Smooth muscle cell (in vitro differentiated cells): ENCODE measurements around the gene PDLIM1. TPM values are rescaled to one million over a fixed set of nuclear protein-coding genes. Genes with fewer than 3 reads are reported as not detected.

Experiments
- DNase-seq: peaks from one replicate; lab custom pipeline; 2025; ENCODE audit not compliant: unreplicated experiment; lab: John Stamatoyannopoulos, UW
- H2AFZ ChIP-seq: fragments of 200-600 bp; sonication (generic); 2 replicates; pipeline ENCODE4 v1.6.0; 2016; ENCODE audit warnings: antibody characterized with exemption, low read depth, mild to moderate bottlenecking
- H3F3A ChIP-seq: fragments of 200-600 bp; sonication (generic); 2 replicates; pipeline ENCODE4 v1.6.0; 2017; ENCODE audit warnings: antibody characterized with exemption, low read depth
- H3K27ac ChIP-seq: fragments of 200-600 bp; sonication (generic); 2 replicates; pipeline ENCODE4 v1.5.1; 2016; ENCODE audit warnings: low read depth, mild to moderate bottlenecking
- H3K27me3 ChIP-seq: fragments of 200-600 bp; sonication (generic); 2 replicates; pipeline ENCODE4 v1.6.1; 2016; ENCODE audit warnings: low read depth, mild to moderate bottlenecking
- H3K36me3 ChIP-seq: fragments of 200-600 bp; sonication (generic); 2 replicates; pipeline ENCODE4 v1.5.1; 2016; ENCODE audit warnings: low read depth
- H3K4me1 ChIP-seq: fragments of 200-600 bp; sonication (generic); 2 replicates; pipeline ENCODE4 v1.5.1; 2016; ENCODE audit warnings: low read depth
- H3K4me2 ChIP-seq: fragments of 200-600 bp; sonication (generic); 2 replicates; pipeline ENCODE4 v1.6.0; 2016; ENCODE audit warnings: mild to moderate bottlenecking
- H3K4me3 ChIP-seq: fragments of 200-600 bp; sonication (generic); 2 replicates; pipeline ENCODE4 v1.5.1; 2016; ENCODE audit warnings: mild to moderate bottlenecking
- H3K79me2 ChIP-seq: fragments of 200-600 bp; sonication (generic); 2 replicates; pipeline ENCODE4 v1.6.0; 2016; ENCODE audit warnings: low read depth, mild to moderate bottlenecking
- H3K9ac ChIP-seq: fragments of 200-600 bp; sonication (generic); 2 replicates; pipeline ENCODE4 v1.6.0; 2016; ENCODE audit warnings: low read depth
- H3K9me3 ChIP-seq: fragments of 200-600 bp; sonication (generic); replicated peaks from 2 replicates; pipeline ENCODE4 v1.5.1; 2016; ENCODE audit warnings: low read depth
- H4K20me1 ChIP-seq: fragments of 200-600 bp; sonication (generic); 2 replicates; pipeline ENCODE4 v1.6.0; 2016; ENCODE audit warnings: low read depth
- WGBS: methylation state at CpG from one replicate; pipeline ENCODE4 v1.1.7; 2016; ENCODE audit warnings: low lambda C conversion rate; 5-methylcytosine and 5-hydroxymethylcytosine counted together
- polyA plus RNA-seq: library from polyadenylated mRNA; unstranded; fragments of >200 nt; fragmentation: Nextera tagmentation; extraction: Ambion mirVana; gene quantifications from 2 replicates; pipeline ENCODE4 v1.2.1, GENCODE V29; 2016
- total RNA-seq: library from RNA; depleted of rRNA; stranded (reverse); fragments of >200 nt; gene quantifications from 2 replicates; pipeline ENCODE4 v1.2.3, GENCODE V29; 2014
- TF ChIP-seq, protein P1 (sequence below): fragments of 200-600 bp; sonication (generic); IDR thresholded peaks from 2 replicates; pipeline ENCODE4 v1.5.1; 2017; ENCODE audit warnings: borderline replicate concordance, mild to moderate bottlenecking, antibody characterized with exemption; ENCODE audit not compliant: insufficient read depth, poor library complexity, severe bottlenecking

Gene PDLIM1
- total and polyA plus RNA-seq, 2 experiments from 2014 or later: 102 to 187 TPM

GRCh38 chr10:95326396-95326795, 35.6 kb upstream of the PDLIM1 start:
- H3K79me2 ChIP-seq: no peaks in the 10 kb centered on the region
- H3F3A ChIP-seq: no peaks in the 10 kb centered on the region
- H3K9me3 ChIP-seq: no peaks in the 10 kb centered on the region
- no peaks in the 10 kb centered on the region for H3K4me1 ChIP-seq
- no peak overlapping the region for H3K4me2 ChIP-seq
- no peaks in the 10 kb centered on the region for H3K27me3 ChIP-seq
- no peak overlapping the region for H2AFZ ChIP-seq
- no peak for DNase-seq
- TF ChIP-seq, protein P1, sequence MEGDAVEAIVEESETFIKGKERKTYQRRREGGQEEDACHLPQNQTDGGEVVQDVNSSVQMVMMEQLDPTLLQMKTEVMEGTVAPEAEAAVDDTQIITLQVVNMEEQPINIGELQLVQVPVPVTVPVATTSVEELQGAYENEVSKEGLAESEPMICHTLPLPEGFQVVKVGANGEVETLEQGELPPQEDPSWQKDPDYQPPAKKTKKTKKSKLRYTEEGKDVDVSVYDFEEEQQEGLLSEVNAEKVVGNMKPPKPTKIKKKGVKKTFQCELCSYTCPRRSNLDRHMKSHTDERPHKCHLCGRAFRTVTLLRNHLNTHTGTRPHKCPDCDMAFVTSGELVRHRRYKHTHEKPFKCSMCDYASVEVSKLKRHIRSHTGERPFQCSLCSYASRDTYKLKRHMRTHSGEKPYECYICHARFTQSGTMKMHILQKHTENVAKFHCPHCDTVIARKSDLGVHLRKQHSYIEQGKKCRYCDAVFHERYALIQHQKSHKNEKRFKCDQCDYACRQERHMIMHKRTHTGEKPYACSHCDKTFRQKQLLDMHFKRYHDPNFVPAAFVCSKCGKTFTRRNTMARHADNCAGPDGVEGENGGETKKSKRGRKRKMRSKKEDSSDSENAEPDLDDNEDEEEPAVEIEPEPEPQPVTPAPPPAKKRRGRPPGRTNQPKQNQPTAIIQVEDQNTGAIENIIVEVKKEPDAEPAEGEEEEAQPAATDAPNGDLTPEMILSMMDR: no peak
- WGBS: 94% methylated on average over 2 of the region's 2 CpGs
- H3K4me3 ChIP-seq: no peak overlapping the region
- no peaks in the 10 kb centered on the region for H4K20me1 ChIP-seq
- H3K9ac ChIP-seq: no peak overlapping the region
- H3K27ac ChIP-seq: no peak overlapping the region
- no peaks in the 10 kb centered on the region for H3K36me3 ChIP-seq

DNA sequence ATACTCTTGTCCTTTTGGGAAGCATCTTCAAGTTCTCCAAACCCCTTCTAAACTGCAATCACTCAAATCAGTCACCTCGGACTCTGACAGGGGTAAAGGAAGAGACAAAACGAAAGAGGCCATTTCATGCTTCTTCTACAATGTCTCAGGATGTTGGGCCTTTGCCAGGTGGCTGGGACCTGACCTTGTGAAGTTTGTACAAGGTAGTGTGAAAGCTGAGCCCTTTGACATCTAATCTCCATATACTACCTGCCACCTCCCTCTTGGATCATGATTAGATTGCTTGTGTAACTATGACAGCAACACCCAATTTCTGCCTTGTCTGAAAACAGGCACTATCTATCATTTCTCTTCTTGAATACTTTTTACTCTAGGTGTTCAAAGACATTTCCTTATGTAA, 35.1 kb upstream of the PDLIM1 start:
- Histone ChIP-seq H3K9me3 (no peaks in the 10 kb centered on the region), H3K4me3 (no peak overlapping the region), H3K4me2 (no peak overlapping the region), H3K79me2 (no peaks in the 10 kb centered on the region), H3K9ac (no peak overlapping the region), H4K20me1 (no peaks in the 10 kb centered on the region), H3K4me1 (no peaks in the 10 kb centered on the region), H3F3A (no peaks in the 10 kb centered on the region), H3K27ac (no peak overlapping the region), H2AFZ (no peak overlapping the region), H3K27me3 (no peaks in the 10 kb centered on the region), H3K36me3 (no peaks in the 10 kb centered on the region)
- WGBS: 98% methylated on average over 2 of the region's 2 CpGs
- TF ChIP-seq, protein P1: no peak
- DNase-seq: no peak

DNA sequence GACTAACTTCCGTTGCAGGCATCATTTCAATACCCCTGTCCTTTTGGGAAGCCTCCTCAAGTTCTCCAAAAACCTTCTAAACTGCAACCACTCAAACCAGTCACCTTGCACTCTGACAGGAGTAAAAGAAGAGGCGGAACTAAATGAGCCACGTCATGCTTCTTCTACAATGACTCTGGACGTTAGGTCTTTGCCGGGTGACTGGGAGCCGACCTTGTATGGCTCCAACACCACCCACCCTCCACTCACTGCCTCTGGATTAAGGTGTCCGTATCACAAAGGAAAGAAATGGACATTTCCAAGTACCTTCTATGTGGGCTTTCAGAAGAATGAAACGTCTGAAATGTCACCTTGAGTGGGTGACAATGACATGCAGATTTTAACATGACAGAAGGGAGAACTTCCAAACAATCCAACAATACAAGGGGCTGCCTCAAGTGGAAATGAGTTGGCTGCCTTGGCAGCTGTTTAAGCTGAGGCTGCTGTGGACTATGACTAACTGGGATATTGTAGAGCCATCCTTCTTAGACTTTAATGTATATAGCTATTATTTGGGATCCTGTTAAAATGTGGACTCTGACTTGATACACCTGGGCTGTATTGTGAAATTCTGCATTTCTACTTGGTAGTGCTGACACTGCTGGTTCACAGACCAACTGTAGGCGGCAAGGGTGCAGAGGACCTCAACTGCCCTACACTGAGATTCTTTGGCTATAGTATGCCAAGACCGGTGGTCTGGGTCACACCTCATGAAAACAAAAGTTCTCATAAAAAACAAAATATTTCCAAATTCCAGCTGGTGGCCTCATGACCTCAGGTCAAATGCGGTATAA, 33.8 kb upstream of the PDLIM1 start:
- H2AFZ ChIP-seq: no peak overlapping the region
- no peaks in the 10 kb centered on the region for H3F3A ChIP-seq
- no peaks in the 10 kb centered on the region for H3K27me3 ChIP-seq
- no peaks in the 10 kb centered on the region for H3K4me1 ChIP-seq
- no peak overlapping the region for H3K4me3 ChIP-seq
- no peaks in the 10 kb centered on the region for H3K36me3 ChIP-seq
- WGBS: 93% methylated on average over 11 of the region's 11 CpGs
- DNase-seq: no peak
- no peak overlapping the region for H3K27ac ChIP-seq
- H3K4me2 ChIP-seq: no peak overlapping the region
- H3K9me3 ChIP-seq: no peaks in the 10 kb centered on the region
- no peaks in the 10 kb centered on the region for H3K79me2 ChIP-seq
- TF ChIP-seq, protein P1: no peak
- no peak overlapping the region for H3K9ac ChIP-seq
- no peaks in the 10 kb centered on the region for H4K20me1 ChIP-seq
